ENCODE data around the gene CNPY4. TPM values are rescaled to one million over a fixed set of nuclear protein-coding genes. Genes with fewer than 3 reads are reported as not detected.
A peak's percentile ranks its signal among the peaks of the same experiment; 100 is the strongest.
"Not testable (repeated sequence)": the region's sequence is repeated elsewhere in the genome, so short reads cannot be mapped to it uniquely, and the experiment has no call there.

The CNPY4 gene
- total RNA-seq, 1 donor: 25.0 TPM

DNA sequence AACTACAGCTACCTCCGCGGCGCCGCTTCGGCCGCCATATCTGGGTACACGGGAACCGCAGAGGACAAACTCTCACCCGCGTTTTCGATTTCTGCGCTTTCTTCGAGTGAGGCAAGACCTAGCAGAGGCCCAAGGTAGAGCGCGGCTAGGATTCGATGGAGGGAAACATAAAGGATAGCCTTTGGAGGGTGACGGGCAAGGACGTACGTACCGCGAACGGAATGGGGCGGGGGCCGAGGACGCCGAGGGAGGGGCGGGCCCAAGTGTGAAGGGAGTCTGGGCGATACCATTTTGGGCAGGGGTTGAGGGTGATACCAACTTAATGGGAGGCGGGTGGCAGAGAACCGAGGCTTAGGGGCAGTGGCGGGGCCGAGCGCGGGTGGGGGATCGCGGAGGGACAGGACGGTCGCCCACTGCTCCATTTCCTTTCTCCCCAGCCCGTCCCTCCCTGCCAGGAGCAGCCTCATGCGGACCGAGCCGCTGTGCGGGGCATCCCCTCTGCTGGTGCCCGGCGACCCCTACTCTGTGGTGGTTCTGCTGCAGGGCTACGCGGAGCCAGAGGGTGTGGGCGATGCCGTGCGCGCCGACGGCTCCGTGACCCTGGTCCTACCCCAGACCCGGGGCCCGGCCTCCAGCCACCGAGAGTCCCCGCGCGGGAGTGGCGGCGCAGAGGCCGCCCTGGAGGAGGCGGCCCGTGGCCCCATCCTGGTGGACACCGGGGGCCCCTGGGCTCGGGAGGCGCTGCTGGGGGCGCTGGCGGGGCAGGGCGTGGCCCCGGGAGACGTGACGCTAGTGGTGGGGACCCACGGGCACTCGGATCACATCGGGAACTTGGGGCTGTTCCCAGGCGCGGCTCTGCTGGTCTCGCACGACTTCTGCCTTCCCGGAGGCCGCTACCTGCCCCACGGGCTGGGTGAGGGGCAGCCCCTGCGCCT lies 7.8 kb downstream of the CNPY4 start, which contains the start of gene MBLAC1:
MBLAC1 (plus strand) TSS at position 37 of the 935 bp plus-strand sequence; CDS start at position 466, 429 bp downstream.
- H3K4me2 ChIP-seq (ENCODE audit: insufficient read depth, low read length): peak within 1 kb of the TSS; percentile 98
- peak within 1 kb of the TSS; percentile 98 for H2AFZ ChIP-seq (ENCODE audit: low read length)
- peak; percentile 98 for DNase-seq (ENCODE audit: insufficient read length, low spot score, missing footprints)
- H3K9me3 ChIP-seq (ENCODE audit: low read depth, low read length): no peaks in the 10 kb centered on the region
- TF ChIP-seq, protein P1, sequence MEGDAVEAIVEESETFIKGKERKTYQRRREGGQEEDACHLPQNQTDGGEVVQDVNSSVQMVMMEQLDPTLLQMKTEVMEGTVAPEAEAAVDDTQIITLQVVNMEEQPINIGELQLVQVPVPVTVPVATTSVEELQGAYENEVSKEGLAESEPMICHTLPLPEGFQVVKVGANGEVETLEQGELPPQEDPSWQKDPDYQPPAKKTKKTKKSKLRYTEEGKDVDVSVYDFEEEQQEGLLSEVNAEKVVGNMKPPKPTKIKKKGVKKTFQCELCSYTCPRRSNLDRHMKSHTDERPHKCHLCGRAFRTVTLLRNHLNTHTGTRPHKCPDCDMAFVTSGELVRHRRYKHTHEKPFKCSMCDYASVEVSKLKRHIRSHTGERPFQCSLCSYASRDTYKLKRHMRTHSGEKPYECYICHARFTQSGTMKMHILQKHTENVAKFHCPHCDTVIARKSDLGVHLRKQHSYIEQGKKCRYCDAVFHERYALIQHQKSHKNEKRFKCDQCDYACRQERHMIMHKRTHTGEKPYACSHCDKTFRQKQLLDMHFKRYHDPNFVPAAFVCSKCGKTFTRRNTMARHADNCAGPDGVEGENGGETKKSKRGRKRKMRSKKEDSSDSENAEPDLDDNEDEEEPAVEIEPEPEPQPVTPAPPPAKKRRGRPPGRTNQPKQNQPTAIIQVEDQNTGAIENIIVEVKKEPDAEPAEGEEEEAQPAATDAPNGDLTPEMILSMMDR (IDR thresholded peaks at IDR 0.05; ENCODE audit: extremely low read depth, low read depth, low read length): no peak
- H4K20me1 ChIP-seq (ENCODE audit: insufficient read depth, low read length): no peaks in the 10 kb centered on the region
- peaks cover 14% of the 10 kb centered on the region for H3K36me3 ChIP-seq (ENCODE audit: insufficient read depth, low read length)
- H3K4me1 ChIP-seq (ENCODE audit: insufficient read depth, low read length): peaks cover 7% of the 10 kb centered on the region
- no peaks in the 10 kb centered on the region for H3K27me3 ChIP-seq (ENCODE audit: insufficient read depth, low read length)
- H3K79me2 ChIP-seq (ENCODE audit: insufficient read depth, low read length): peaks cover 8% of the 10 kb centered on the region
- peak within 1 kb of the TSS; percentile 98 for H3K4me3 ChIP-seq (ENCODE audit: insufficient read depth, low read length)
- peak within 1 kb of the TSS; percentile 92 for H3K27ac ChIP-seq (ENCODE audit: low read depth, low read length)

DNA sequence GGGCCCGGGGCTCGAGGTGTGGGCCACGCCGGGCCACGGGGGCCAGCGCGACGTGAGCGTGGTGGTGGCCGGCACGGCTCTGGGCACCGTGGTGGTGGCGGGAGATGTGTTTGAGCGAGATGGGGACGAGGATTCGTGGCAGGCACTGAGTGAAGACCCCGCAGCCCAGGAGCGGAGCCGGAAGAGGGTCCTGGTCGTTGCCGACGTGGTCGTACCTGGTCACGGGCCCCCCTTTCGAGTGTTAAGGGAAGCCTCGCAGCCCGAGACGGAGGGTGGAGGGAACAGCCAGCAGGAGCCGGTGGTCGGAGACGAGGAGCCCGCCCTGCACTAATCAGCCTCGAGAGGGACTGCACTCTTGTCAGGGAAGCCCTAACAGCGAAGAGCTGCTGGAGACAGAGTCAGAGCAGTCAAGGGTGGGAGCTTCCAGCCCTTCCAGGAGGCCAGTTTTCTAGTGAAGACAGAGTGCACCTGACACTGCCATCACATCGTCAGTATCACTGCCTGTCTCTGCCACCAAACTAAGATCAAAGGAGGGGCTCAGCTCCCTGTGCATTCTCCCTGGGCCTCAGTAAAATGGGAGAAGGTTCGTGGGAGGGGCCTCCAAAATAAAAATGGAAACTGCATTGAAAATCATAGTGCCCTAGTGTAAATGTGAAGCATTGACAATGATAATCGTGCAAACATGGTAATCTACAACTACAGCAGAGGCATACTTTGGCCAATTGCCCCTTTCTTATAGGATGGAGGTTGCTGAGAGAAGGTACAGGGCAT lies 8.6 kb downstream of the CNPY4 start:
- Histone ChIP-seq H4K20me1 (ENCODE audit: insufficient read depth, low read length) (no peaks in the 10 kb centered on the region), H3K27ac (ENCODE audit: low read depth, low read length) (peak overlapping the region; percentile 92), H3K36me3 (ENCODE audit: insufficient read depth, low read length) (peaks cover 10% of the 10 kb centered on the region), H3K79me2 (ENCODE audit: insufficient read depth, low read length) (peaks cover 5% of the 10 kb centered on the region), H3K4me3 (ENCODE audit: insufficient read depth, low read length) (peak overlapping the region; percentile 98), H3K4me1 (ENCODE audit: insufficient read depth, low read length) (peaks cover 7% of the 10 kb centered on the region), H3K4me2 (ENCODE audit: insufficient read depth, low read length) (peak overlapping the region; percentile 98), H3K9me3 (ENCODE audit: low read depth, low read length) (no peaks in the 10 kb centered on the region), H3K27me3 (ENCODE audit: insufficient read depth, low read length) (peaks cover 3% of the 10 kb centered on the region), H2AFZ (ENCODE audit: low read length) (peak overlapping the region; percentile 91)
- TF ChIP-seq, protein P1 (IDR thresholded peaks at IDR 0.05; ENCODE audit: extremely low read depth, low read depth, low read length): no peak
- DNase-seq (ENCODE audit: insufficient read length, low spot score, missing footprints): peak; percentile 63

DNA sequence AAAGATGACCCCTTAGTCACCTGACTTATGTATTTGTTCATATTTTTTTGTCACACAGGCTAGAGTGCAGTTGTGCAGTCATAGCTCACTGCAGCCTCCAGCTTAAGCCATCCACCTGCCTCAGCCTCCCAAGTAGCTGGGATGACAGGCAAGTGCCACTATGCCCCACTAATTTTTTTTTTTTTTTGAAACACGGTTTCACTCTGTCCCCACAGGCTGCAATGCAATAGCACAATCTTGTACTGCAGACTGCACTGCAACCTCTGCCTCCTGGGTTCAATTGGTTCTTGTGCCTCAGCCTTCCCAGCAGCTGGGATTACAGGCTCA lies 9.2 kb downstream of the CNPY4 start:
- TF ChIP-seq, protein P1 (IDR thresholded peaks at IDR 0.05; ENCODE audit: extremely low read depth, low read depth, low read length): no peak
- Histone ChIP-seq H3K4me1 (ENCODE audit: insufficient read depth, low read length) (peaks cover 7% of the 10 kb centered on the region), H3K4me2 (ENCODE audit: insufficient read depth, low read length) (peak overlapping the region; percentile 98), H3K27me3 (ENCODE audit: insufficient read depth, low read length) (peaks cover 3% of the 10 kb centered on the region), H4K20me1 (ENCODE audit: insufficient read depth, low read length) (no peaks in the 10 kb centered on the region), H3K9me3 (ENCODE audit: low read depth, low read length) (no peaks in the 10 kb centered on the region), H3K27ac (ENCODE audit: low read depth, low read length) (no peak overlapping the region), H2AFZ (ENCODE audit: low read length) (no peak overlapping the region), H3K79me2 (ENCODE audit: insufficient read depth, low read length) (peaks cover 5% of the 10 kb centered on the region), H3K4me3 (ENCODE audit: insufficient read depth, low read length) (no peak overlapping the region), H3K36me3 (ENCODE audit: insufficient read depth, low read length) (peaks cover 10% of the 10 kb centered on the region)
- DNase-seq (ENCODE audit: insufficient read length, low spot score, missing footprints): no peak

DNA sequence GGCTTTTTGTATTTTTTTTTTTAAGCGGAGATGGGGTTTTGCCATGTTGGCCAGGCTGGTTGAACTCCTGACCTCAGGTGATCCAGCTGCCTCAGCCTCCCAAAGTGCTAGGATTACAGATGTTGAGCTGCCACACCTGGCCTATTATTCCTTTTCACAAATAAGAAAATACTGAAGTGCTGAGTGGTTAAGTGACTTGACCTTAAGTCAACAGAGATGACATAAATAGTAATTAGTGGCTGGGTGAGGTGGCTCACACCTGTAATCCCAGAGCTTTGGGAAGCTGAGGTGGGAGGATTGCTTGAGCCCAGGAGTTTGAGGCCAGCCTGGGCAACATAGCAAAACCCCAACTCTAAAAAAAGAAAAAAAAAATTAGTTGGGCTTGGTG lies 10.8 kb downstream of the CNPY4 start:
- H3K4me3 ChIP-seq (ENCODE audit: insufficient read depth, low read length): not testable (repeated sequence)

More for the DNA sequence above, 10.8 kb downstream of the CNPY4 start:
- not testable (repeated sequence) for H3K9me3 ChIP-seq (ENCODE audit: low read depth, low read length); H3K27me3 ChIP-seq (ENCODE audit: insufficient read depth, low read length); H3K36me3 ChIP-seq (ENCODE audit: insufficient read depth, low read length); H2AFZ ChIP-seq (ENCODE audit: low read length); H3K27ac ChIP-seq (ENCODE audit: low read depth, low read length); H3K4me2 ChIP-seq (ENCODE audit: insufficient read depth, low read length); DNase-seq (ENCODE audit: insufficient read length, low spot score, missing footprints); H3K79me2 ChIP-seq (ENCODE audit: insufficient read depth, low read length); H3K4me1 ChIP-seq (ENCODE audit: insufficient read depth, low read length); H4K20me1 ChIP-seq (ENCODE audit: insufficient read depth, low read length)

Measured in osteoblast (primary cell).